ENCODE data around the gene ANKRD10. TPM values are rescaled to one million over a fixed set of nuclear protein-coding genes. Genes with fewer than 3 reads are reported as not detected.
A peak's percentile ranks its signal among the peaks of the same experiment; 100 is the strongest.

Gene ANKRD10
- total RNA-seq, 1 experiment from 2014 or later = 159 TPM

DNA sequence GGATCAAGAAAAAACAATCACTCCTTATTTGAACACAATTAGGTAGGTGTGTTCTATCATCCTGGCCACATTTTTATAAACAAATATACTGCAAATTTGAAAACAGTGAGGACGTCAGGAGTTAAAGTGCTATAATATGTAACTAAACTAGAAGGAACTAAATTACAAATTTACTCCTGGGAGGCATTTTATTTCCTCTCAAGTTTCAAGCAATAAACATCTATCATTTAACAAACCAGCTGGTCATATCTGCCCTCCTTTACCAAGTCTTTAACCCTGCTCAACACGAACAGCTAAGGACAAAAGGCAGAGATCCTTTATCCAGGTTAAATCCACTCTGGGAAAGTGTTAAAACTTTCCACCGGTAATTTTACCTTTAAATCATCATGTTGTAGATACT lies 26.5 kb downstream of the ANKRD10 start:
- no peak overlapping the region for H4K8ac ChIP-seq (replicated peaks; ENCODE audit: insufficient read length, low read depth, low read length)
- no peaks in the 10 kb centered on the region for H3K79me2 ChIP-seq (ENCODE audit: insufficient read depth, low read length)
- H3K4ac ChIP-seq (ENCODE audit: low read depth, low read length) = no peak overlapping the region
- no peaks in the 10 kb centered on the region for H3K9me3 ChIP-seq (ENCODE audit: control insufficient read depth, low read depth, low read length)
- Mint-ChIP-seq H3K27ac (peak overlapping the region in 2 of 3 experiments; percentile 91 to 96; a peak in 5 of 7 replicates), H3K9me3 (no peaks in the 10 kb centered on the region; a peak in 1 of 5 replicates), H3K4me1 (peaks cover 43 to 49% of the 10 kb centered on the region in 2 experiments), H3K4me3 (no peak overlapping the region), H3K36me3 (ENCODE audit: insufficient read depth in 1 of 3, low read depth in 3 of 3) (peaks cover 11 to 21% (median 12%) of the 10 kb centered on the region in 3 experiments; a peak in 6 of 7 replicates), H3K27me3 (ENCODE audit: low read depth) (no peaks in the 10 kb centered on the region)
- H3K14ac ChIP-seq (ENCODE audit: insufficient read depth, low read length) = no peak overlapping the region
- no peak overlapping the region for H2AK5ac ChIP-seq (ENCODE audit: insufficient read length, low read length)
- H4K5ac ChIP-seq (ENCODE audit: insufficient read length, low read depth, low read length) = no peak overlapping the region
- peak overlapping the region; percentile 7 for H3K27ac ChIP-seq (ENCODE audit: insufficient read length, low read depth, low read length)
- no peak overlapping the region for H2BK15ac ChIP-seq (ENCODE audit: low read depth, low read length)
- TF ChIP-seq, protein P1, sequence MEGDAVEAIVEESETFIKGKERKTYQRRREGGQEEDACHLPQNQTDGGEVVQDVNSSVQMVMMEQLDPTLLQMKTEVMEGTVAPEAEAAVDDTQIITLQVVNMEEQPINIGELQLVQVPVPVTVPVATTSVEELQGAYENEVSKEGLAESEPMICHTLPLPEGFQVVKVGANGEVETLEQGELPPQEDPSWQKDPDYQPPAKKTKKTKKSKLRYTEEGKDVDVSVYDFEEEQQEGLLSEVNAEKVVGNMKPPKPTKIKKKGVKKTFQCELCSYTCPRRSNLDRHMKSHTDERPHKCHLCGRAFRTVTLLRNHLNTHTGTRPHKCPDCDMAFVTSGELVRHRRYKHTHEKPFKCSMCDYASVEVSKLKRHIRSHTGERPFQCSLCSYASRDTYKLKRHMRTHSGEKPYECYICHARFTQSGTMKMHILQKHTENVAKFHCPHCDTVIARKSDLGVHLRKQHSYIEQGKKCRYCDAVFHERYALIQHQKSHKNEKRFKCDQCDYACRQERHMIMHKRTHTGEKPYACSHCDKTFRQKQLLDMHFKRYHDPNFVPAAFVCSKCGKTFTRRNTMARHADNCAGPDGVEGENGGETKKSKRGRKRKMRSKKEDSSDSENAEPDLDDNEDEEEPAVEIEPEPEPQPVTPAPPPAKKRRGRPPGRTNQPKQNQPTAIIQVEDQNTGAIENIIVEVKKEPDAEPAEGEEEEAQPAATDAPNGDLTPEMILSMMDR (conservative IDR thresholded peaks at IDR 0.05) = no peak
- H3K23ac ChIP-seq (ENCODE audit: insufficient read length, low read depth, low read length) = no peak overlapping the region
- H3K4me2 ChIP-seq (ENCODE audit: insufficient read depth, insufficient read length, low read length) = no peak overlapping the region
- H3K27me3 ChIP-seq (ENCODE audit: insufficient read depth, low read length) = no peaks in the 10 kb centered on the region
- H3K9ac ChIP-seq (ENCODE audit: extremely low read depth, insufficient read length, low read length) = no peak overlapping the region
- no peak overlapping the region for H2BK12ac ChIP-seq (ENCODE audit: insufficient read length, low read depth, low read length)
- no peak for DNase-seq
- no peak overlapping the region for H3K56ac ChIP-seq (ENCODE audit: insufficient read length, low read depth, low read length)
- H4K20me1 ChIP-seq (ENCODE audit: control insufficient read depth, insufficient read depth, insufficient read length) = no peaks in the 10 kb centered on the region
- no peak overlapping the region for H3T11ph ChIP-seq (ENCODE audit: low read length)
- H4K91ac ChIP-seq (ENCODE audit: insufficient read length, low read depth, low read length) = no peak overlapping the region
- H3K79me1 ChIP-seq (ENCODE audit: insufficient read depth, low read depth, low read length, poor library complexity, severe bottlenecking) = no peaks in the 10 kb centered on the region
- 0 out of 2 replicates have a peak, but pooled peaks cover 9% of the 10 kb centered on the region for H3K4me1 ChIP-seq (ENCODE audit: insufficient read depth, low read length)
- WGBS (ENCODE audit: extremely low coverage, insufficient read length, low lambda C conversion rate) = no CpG with 5 or more reads among the region's 3 CpGs
- H3K23me2 ChIP-seq (ENCODE audit: insufficient read length, low read depth, low read length, poor library complexity, severe bottlenecking) = no peaks in the 10 kb centered on the region
- no peak overlapping the region for H2AFZ ChIP-seq (ENCODE audit: low read length)
- no peak overlapping the region for H3K18ac ChIP-seq (ENCODE audit: insufficient read length, low read depth, low read length)
- H2BK120ac ChIP-seq (ENCODE audit: low read depth, low read length, poor library complexity, severe bottlenecking) = no peak overlapping the region
- no peak overlapping the region for H2BK20ac ChIP-seq (ENCODE audit: low read depth, low read length, poor library complexity, severe bottlenecking)
- no peak overlapping the region for H2BK5ac ChIP-seq (ENCODE audit: insufficient read length, low read length)
